NCI-H82 treated with DMSO at 0.1 percent for 48 hours (cell line): ENCODE results near the gene TMEM109.

Source experiments
- DNase-seq: peaks from one replicate; lab custom pipeline; 2025; ENCODE audit not compliant: unreplicated experiment; lab: John Stamatoyannopoulos, UW

Gene TMEM109, protein sequence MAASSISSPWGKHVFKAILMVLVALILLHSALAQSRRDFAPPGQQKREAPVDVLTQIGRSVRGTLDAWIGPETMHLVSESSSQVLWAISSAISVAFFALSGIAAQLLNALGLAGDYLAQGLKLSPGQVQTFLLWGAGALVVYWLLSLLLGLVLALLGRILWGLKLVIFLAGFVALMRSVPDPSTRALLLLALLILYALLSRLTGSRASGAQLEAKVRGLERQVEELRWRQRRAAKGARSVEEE

GRCh38 chr11:60913793-60914632 is at the start of gene TMEM109:
Gene TMEM109, plus strand, starts transcription at chr11:60914158. Its CDS starts 5,536 bp downstream, at chr11:60919694.
- DNase-seq = peak; percentile 85

- no peak for DNase-seq
Observed at GRCh38 chr11:60864856-60865513, 49.0 kb upstream of the TMEM109 start.

DNA sequence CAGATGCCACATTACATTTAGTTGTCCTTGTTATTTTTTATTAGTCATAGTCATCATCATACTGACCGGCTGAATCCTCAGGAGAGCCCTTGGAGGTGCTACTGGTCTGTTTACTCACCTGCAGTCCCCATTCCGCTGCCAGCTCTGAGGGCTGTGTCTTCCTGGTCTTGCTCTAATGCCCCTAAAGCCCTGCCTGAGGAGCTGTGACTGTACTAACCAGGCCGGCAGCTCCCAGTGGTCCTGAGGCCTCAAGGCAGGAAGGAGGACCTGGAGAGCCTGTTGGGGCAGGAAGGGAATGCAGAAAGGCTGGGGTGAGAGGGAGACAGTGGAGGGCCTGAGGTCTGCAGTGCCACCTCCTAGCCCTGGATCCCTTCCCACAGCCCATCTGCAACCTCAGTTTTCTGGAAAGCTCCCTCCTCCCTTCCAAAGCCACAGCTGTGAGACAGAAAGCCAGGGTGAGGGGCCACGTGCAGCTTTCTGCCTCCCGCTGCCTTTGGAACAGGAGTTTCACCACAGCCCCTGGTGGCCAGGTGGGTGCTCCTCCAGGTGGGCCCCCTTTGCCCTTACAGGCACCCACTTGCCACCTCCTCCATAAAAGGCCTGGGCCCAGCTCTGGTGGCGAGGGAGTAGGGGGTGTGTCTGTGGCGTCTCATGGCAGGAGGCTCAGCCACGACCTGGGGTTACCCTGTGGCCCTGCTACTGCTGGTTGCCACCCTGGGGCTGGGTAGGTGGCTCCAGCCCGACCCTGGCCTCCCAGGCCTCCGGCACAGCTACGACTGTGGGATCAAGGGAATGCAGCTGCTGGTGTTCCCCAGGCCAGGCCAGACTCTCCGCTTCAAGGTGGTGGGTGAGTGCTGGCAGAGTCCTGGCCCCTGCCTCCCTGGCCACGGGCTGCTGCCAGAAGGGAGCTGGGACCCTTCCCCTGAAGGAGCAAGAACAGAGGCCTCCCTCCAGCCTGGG is 46.8 kb upstream of the TMEM109 start, which contains the start of gene ZP1:
ZP1 (plus strand) TSS at position 632 of the 960 bp plus-strand sequence; CDS start at position 652, 20 bp downstream.
- DNase-seq = no peak

GRCh38 chr11:60867871-60868681 is 45.9 kb upstream of the TMEM109 start:
- DNase-seq = no peak

DNA sequence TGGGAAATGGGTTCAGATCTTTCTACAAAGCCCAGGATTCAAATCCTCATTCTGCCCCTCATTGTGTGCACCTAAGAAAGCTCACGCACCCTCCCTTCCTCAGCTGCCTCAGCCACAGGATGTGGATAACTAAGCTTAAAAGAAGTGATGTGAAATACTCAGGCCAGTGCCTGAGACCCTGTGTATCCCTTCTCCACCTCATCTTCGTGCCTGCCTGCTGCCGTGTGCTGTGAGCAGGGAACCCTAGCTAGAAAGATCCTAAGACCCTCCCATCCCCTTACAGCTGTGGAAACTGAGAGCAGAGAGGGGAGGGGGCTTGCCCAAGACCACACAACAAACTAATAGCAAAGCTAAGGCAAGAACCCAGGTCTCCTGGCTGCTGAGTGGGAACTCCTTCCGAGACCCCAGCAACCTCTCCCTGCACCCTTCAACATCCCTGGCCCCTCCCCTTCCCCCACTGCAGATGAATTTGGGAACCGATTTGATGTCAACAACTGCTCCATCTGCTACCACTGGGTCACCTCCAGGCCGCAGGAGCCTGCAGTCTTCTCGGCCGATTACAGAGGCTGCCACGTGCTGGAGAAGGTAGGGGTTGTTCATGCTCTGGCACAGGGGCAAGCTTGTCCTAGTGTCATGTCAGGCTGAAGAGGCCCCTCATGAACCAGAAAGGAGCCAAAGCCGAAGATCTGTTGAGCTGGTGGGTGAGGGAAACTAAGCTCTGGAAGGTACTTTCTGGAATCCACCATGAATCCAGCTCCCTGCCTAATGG is 45.1 kb upstream of the TMEM109 start:
- DNase-seq = no peak

DNA sequence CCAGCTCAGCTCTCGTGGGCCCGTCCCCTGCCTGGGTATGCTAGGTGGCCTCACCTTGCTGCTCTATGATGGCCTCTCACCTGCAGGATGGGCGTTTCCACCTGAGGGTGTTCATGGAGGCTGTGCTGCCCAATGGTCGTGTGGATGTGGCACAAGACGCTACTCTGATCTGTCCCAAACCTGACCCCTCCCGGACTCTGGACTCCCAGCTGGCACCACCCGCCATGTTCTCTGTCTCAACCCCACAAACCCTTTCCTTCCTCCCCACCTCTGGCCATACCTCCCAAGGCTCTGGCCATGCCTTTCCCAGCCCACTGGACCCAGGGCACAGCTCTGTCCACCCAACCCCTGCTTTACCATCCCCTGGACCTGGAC is 44.5 kb upstream of the TMEM109 start:
- no peak for DNase-seq

DNA sequence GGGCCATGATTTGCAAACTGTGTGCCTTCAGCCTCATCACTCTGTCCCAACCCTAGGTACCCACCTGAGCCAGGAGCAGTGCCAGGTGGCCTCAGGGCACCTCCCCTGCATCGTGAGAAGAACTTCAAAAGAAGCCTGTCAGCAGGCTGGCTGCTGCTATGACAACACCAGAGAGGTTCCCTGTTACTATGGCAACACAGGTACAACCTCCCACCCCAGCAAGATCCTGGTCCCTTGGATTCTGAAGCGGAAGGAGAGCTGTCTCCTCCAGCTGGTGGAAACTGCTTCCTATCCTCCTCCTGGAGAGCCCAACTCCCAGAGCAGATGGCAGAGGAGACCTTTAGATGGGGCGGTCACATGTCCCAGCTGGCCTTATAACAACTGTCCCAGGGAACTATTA is 43.7 kb upstream of the TMEM109 start:
- no peak for DNase-seq

- no peak for DNase-seq
Observed at GRCh38 chr11:60870733-60871377, 43.1 kb upstream of the TMEM109 start.

DNA sequence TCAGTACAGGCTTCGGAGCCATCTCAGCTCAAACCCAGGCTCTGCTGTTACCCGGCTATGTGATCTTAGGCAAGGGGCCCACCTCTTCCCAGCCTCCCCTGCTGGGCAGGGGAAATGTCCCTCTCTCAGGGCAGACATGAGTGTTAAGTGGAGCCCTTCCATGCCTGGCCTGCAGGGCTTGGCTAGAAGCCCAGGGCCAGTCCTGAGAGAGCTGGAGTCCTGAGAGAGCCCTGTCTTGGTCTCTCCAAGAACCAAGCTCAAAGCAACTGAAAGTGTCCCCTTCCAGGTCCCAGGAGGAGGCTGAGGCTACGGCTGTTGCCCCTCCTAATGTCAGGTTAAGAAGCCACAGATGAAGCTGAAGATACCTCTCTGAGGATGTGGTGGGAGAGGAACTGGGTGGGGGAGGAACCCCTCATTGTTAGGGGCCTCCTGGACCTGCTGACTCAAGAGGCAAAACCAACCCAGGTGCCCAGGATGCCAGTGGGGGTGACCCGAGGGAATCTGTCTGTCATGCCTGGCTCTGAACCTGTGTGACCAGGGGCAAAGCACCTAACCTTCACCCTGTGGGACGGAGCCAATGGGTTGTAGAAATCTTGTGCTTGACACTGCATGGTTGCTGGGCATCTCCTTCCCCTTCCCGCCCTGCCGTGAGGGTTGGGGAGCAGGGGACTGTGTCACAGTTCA is 42.4 kb upstream of the TMEM109 start:
- no peak for DNase-seq

DNA sequence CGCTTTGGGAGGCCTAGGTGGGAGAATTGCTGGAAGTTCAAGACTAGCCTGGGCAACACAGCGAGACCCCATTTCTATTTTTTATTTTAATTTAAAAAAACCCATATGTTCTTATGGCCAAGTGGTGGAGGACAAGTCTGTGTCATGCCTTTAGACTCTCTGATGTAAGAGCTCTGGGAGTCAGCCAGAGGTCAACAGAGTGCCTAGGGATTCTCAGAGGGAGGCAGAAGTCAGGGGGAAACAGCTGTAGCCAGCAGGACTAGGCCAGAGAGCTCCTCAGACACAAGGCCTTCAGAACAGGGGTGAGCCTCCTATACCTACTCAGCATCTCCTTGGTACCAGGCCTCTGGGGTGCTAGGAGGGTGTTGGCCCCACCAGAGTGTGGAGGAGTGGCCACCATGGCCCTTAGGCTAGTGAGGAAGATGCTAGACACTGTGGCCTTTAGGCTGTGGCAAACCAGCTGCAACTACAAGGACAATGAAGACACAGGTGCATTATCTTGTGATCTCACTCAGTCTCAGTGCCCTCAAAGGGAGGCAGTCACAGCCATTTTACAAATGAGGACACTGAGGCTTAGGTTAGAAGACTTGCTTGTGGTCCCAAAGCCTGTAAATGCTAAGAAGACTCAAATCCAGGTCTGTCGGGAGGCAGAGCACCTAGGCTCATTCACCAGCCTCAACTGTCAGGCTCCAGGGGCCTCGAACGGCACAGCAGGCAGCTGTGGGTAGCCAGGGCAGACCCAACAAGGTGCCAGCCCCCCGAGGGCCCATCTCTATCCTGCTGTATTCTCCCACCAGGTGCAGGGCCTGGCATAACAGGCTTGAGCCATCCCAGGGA is 41.6 kb upstream of the TMEM109 start:
- DNase-seq = no peak

GRCh38 chr11:60872961-60873524 is 40.9 kb upstream of the TMEM109 start:
- DNase-seq = no peak

DNA sequence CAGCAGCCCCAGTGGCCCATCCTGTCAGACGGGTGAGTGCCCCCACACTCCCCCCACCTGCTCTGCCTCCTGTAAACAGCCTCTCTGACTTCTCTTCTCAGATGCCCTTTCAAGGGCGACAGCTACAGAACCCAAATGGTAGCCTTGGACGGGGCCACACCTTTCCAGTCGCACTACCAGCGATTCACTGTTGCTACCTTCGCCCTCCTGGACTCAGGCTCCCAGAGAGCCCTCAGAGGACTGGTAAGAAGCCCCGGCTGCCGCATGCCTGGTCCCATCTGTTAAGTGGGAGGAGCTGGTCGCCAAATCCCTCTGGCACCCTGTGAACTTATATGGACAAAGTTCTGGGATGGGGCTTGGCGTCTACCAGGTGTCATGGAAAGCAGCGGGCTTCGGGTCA is 40.4 kb upstream of the TMEM109 start:
- no peak for DNase-seq

DNA sequence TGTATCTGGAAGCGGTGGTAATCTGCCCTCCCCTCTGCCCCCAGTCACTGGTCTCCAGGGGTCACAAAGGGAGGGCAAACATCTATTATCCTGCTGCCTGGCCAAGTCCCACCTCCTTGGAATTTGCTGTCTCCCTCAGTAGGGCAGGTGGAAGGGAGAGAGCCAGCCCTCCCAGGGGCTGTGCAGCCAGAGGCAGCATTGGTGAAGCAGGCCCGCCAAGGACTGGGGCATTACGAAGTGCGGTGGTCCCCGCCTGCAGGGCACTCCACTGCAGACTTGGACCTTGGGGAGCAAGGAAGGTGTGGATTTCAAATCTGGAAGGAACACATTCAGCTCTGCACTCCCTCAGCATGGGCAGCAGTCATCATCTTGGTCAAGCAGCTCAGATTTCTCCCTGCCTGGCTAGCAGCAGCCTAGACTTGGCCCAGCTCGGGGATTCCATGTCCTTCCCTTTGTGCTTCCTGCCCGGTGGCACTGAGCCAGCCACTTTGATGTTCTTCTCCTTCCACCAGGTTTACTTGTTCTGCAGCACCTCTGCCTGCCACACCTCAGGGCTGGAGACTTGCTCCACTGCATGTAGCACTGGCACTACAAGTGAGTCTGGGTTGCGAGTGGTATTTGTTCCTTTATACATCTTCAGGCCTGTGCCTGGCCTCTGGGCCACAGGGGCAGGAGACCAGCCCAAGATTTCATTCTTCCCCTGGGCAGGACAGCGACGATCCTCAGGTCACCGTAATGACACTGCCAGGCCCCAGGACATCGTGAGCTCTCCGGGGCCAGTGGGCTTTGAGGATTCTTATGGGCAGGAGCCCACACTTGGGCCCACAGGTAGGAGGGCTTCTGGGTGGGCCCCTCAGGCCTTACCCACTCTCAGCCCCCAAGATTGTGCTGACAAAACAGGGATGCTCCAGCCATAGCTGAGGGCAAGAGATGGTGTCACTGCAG is 39.3 kb upstream of the TMEM109 start:
- DNase-seq = no peak

- DNase-seq = no peak
Observed at GRCh38 chr11:60875366-60876167, 38.4 kb upstream of the TMEM109 start.

GRCh38 chr11:60876168-60876485 is 37.8 kb upstream of the TMEM109 start:
- no peak for DNase-seq
